ENCODE results near the gene LTBP2.

GRCh38 chr14:74620497-74620921 is 8.5 kb upstream of the LTBP2 start:
- TF ChIP-seq CTCF (IDR thresholded peaks at IDR 0.05 in 4 of 5, conservative IDR thresholded peaks at IDR 0.05 in 1 of 5) (no peak), POLR2A (IDR thresholded peaks at IDR 0.05) (no peak)
